Measurements from ENCODE around the gene HSPA12B. TPM values are rescaled to one million over a fixed set of nuclear protein-coding genes. Genes with fewer than 3 reads are reported as not detected.

Gene HSPA12B
- total and polyA plus RNA-seq, 9 of the 15 experiments (the other 6 are each of a cell fraction or from before 2014, with no cell fraction given): 0.03 to 0.07 TPM; not detected in 7

DNA sequence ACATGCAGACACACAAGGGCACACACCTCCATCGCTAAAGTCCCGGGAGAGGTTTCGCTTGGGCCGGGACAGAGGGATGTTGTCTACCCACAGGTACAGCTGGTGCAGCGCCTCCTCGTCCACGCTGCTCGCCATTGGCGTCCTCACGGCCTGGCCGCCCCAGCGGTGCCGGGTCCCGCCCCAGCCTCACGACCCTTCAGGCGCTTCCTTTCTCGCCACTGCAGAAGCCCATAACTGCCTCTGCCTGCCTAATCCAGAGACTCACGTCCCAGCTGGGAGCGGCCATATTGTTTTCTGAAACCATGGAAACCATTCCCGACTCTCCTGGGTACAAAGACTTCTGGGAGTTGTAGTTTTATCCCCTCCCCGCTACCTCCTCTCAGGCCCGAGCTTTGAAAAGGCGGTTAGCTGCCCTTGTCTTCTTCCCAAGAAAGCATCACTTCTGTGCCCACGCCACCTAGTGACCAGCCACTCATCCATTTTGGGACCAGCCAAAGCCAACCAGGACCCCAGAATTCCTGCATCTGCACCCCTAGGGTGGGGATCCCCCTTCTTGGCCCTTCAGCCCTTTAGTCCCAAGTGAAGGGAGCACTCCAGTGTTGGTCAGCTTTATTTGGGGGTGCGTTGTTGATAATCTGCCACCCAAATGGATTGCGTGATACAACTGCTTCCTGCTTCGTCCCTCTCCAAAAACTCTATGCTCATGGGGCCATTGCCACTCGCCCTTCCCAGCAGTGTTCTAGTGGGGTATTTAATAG, 48.8 kb downstream of the HSPA12B start, which contains the start of gene SPEF1 (continued):
- TF ChIP-seq, protein P1, sequence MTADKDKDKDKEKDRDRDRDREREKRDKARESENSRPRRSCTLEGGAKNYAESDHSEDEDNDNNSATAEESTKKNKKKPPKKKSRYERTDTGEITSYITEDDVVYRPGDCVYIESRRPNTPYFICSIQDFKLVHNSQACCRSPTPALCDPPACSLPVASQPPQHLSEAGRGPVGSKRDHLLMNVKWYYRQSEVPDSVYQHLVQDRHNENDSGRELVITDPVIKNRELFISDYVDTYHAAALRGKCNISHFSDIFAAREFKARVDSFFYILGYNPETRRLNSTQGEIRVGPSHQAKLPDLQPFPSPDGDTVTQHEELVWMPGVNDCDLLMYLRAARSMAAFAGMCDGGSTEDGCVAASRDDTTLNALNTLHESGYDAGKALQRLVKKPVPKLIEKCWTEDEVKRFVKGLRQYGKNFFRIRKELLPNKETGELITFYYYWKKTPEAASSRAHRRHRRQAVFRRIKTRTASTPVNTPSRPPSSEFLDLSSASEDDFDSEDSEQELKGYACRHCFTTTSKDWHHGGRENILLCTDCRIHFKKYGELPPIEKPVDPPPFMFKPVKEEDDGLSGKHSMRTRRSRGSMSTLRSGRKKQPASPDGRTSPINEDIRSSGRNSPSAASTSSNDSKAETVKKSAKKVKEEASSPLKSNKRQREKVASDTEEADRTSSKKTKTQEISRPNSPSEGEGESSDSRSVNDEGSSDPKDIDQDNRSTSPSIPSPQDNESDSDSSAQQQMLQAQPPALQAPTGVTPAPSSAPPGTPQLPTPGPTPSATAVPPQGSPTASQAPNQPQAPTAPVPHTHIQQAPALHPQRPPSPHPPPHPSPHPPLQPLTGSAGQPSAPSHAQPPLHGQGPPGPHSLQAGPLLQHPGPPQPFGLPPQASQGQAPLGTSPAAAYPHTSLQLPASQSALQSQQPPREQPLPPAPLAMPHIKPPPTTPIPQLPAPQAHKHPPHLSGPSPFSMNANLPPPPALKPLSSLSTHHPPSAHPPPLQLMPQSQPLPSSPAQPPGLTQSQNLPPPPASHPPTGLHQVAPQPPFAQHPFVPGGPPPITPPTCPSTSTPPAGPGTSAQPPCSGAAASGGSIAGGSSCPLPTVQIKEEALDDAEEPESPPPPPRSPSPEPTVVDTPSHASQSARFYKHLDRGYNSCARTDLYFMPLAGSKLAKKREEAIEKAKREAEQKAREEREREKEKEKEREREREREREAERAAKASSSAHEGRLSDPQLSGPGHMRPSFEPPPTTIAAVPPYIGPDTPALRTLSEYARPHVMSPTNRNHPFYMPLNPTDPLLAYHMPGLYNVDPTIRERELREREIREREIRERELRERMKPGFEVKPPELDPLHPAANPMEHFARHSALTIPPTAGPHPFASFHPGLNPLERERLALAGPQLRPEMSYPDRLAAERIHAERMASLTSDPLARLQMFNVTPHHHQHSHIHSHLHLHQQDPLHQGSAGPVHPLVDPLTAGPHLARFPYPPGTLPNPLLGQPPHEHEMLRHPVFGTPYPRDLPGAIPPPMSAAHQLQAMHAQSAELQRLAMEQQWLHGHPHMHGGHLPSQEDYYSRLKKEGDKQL (CRISPR knock-in tag; IDR thresholded peaks at IDR 0.05; ENCODE audit: borderline replicate concordance): no peak
- TF ChIP-seq ZFX (CRISPR knock-in tag; IDR thresholded peaks at IDR 0.05) (peak; percentile 33; the same call in 1 of the 2 replicates), ZNF551 (CRISPR knock-in tag; IDR thresholded peaks at IDR 0.05) (no peak), BCL6 (CRISPR knock-in tag; IDR thresholded peaks at IDR 0.05) (no peak), TFAM (CRISPR knock-in tag; conservative IDR thresholded peaks at IDR 0.05) (no peak), SMARCB1 (IDR thresholded peaks at IDR 0.05; ENCODE audit: insufficient read length, low read depth) (no peak), PCBP1 (IDR thresholded peaks at IDR 0.05; ENCODE audit: low read depth, low read length, poor library complexity, severe bottlenecking) (no peak), BRF1 (IDR thresholded peaks at IDR 0.05; ENCODE audit: borderline replicate concordance, extremely low read depth, insufficient read length) (no peak), ZFPM2 (CRISPR knock-in tag; IDR thresholded peaks at IDR 0.05) (no peak), RNF2 (IDR thresholded peaks at IDR 0.05) (no peak), TEAD2 (tag; IDR thresholded peaks at IDR 0.05) (no peak), TBL1XR1 (IDR thresholded peaks at IDR 0.05; ENCODE audit: low read length in 2 of 2) (no peak), NFIX (CRISPR knock-in tag; IDR thresholded peaks at IDR 0.05; ENCODE audit: low read depth) (no peak), DACH1 (IDR thresholded peaks at IDR 0.05; ENCODE audit: partially characterized antibody) (peak; percentile 79), RUNX1 (IDR thresholded peaks at IDR 0.05; ENCODE audit: low read depth) (no peak)
- TF ChIP-seq, protein P2, sequence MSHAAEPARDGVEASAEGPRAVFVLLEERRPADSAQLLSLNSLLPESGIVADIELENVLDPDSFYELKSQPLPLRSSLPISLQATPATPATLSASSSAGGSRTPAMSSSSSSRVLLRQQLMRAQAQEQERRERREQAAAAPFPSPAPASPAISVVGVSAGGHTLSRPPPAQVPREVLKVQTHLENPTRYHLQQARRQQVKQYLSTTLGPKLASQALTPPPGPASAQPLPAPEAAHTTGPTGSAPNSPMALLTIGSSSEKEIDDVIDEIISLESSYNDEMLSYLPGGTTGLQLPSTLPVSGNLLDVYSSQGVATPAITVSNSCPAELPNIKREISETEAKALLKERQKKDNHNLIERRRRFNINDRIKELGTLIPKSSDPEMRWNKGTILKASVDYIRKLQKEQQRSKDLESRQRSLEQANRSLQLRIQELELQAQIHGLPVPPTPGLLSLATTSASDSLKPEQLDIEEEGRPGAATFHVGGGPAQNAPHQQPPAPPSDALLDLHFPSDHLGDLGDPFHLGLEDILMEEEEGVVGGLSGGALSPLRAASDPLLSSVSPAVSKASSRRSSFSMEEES (CRISPR knock-in tag; IDR thresholded peaks at IDR 0.05): no peak
- TF ChIP-seq, protein P3, sequence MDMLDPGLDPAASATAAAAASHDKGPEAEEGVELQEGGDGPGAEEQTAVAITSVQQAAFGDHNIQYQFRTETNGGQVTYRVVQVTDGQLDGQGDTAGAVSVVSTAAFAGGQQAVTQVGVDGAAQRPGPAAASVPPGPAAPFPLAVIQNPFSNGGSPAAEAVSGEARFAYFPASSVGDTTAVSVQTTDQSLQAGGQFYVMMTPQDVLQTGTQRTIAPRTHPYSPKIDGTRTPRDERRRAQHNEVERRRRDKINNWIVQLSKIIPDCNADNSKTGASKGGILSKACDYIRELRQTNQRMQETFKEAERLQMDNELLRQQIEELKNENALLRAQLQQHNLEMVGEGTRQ (CRISPR knock-in tag; IDR thresholded peaks at IDR 0.05): no peak
- TF ChIP-seq, protein P4, sequence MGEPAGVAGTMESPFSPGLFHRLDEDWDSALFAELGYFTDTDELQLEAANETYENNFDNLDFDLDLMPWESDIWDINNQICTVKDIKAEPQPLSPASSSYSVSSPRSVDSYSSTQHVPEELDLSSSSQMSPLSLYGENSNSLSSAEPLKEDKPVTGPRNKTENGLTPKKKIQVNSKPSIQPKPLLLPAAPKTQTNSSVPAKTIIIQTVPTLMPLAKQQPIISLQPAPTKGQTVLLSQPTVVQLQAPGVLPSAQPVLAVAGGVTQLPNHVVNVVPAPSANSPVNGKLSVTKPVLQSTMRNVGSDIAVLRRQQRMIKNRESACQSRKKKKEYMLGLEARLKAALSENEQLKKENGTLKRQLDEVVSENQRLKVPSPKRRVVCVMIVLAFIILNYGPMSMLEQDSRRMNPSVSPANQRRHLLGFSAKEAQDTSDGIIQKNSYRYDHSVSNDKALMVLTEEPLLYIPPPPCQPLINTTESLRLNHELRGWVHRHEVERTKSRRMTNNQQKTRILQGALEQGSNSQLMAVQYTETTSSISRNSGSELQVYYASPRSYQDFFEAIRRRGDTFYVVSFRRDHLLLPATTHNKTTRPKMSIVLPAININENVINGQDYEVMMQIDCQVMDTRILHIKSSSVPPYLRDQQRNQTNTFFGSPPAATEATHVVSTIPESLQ (CRISPR knock-in tag; IDR thresholded peaks at IDR 0.05): no peak

Measured in K562 (cell line).